ENCODE measurements around the gene DTNBP1. TPM values are rescaled to one million over a fixed set of nuclear protein-coding genes. Genes with fewer than 3 reads are reported as not detected.

DTNBP1 gene
- total and polyA plus RNA-seq, 2 donors (not counting 1 experiment from before 2014, with no cell fraction given), result 9.9 to 13.6 TPM

- Histone ChIP-seq H3K9ac (ENCODE audit: insufficient read depth, low read length) (no peak overlapping the region), H3K4me2 (ENCODE audit: extremely low read depth, insufficient read depth, low read length) (no peak overlapping the region), H3K4me3 (replicated peaks in 1 of 4; ENCODE audit: control extremely low read depth in 1 of 4, insufficient read depth in 1 of 4, low read depth in 3 of 4, low read length in 4 of 4) (no peak overlapping the region), H3K4me1 (ENCODE audit: control insufficient read depth, extremely low read depth, insufficient read depth, low read length) (no peaks in the 10 kb centered on the region), H4K20me1 (ENCODE audit: control insufficient read depth, extremely low read depth, insufficient read depth, low read length) (no peaks in the 10 kb centered on the region), H2AFZ (ENCODE audit: low read length) (no peak overlapping the region), H3K36me3 (ENCODE audit: control insufficient read depth, insufficient read depth, low read length) (peaks cover 17% of the 10 kb centered on the region), H3K79me2 (ENCODE audit: control insufficient read depth, insufficient read depth, low read length) (no peaks in the 10 kb centered on the region), H3K27ac (ENCODE audit: insufficient read depth, low read length) (no peak overlapping the region), H3K9me3 (ENCODE audit: control insufficient read depth, insufficient read depth, low read depth, low read length) (no peaks in the 10 kb centered on the region), H3K27me3 (ENCODE audit: control insufficient read depth, insufficient read depth, low read length) (no peaks in the 10 kb centered on the region)
- no peak for DNase-seq (ENCODE audit: low read depth in 2 of 2)
- TF ChIP-seq EZH2 (IDR thresholded peaks at IDR 0.05; ENCODE audit: low read length, missing control alignments), result no peak
- no peak for TF ChIP-seq CTCF (conservative IDR thresholded peaks at IDR 0.05 in 1 of 2, IDR thresholded peaks at IDR 0.05 in 1 of 2; ENCODE audit: low read depth in 1 of 2, low read length in 2 of 2)
These were observed 146.4 kb downstream of the DTNBP1 start for GRCh38 chr6:15516378-15516777.

- DNase-seq (ENCODE audit: low read depth in 2 of 2), result no peak
- H3K36me3 ChIP-seq (ENCODE audit: control insufficient read depth, insufficient read depth, low read length), result peaks cover 17% of the 10 kb centered on the region
- TF ChIP-seq EZH2 (IDR thresholded peaks at IDR 0.05; ENCODE audit: low read length, missing control alignments), result no peak
- TF ChIP-seq CTCF (conservative IDR thresholded peaks at IDR 0.05 in 1 of 2, IDR thresholded peaks at IDR 0.05 in 1 of 2; ENCODE audit: low read depth in 1 of 2, low read length in 2 of 2), result no peak
These were observed 147.0 kb downstream of the DTNBP1 start for GRCh38 chr6:15515660-15516375.

DNA sequence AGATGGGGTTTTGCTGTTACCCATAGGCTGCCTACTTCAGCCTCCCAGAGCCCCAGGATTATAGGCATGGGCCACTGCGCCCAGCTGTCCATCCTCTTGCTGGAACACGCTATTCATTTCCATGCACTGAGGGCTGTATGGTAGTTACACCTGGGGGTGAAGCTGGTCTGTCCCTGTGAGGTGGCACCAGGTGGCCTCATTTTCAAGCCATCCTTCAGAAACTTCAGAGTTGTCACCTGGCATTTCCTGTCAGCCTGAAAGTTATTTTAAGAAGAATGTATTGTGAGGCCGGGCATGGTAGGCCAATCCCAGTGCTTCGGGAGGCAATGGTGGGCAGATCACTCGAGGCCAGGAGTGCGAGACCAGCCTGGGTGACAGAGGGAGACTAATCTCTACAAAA, 147.6 kb downstream of the DTNBP1 start:
- no peak overlapping the region for H2AFZ ChIP-seq (ENCODE audit: low read length)
- no peaks in the 10 kb centered on the region for H3K27me3 ChIP-seq (ENCODE audit: control insufficient read depth, insufficient read depth, low read length)
- H3K9me3 ChIP-seq (ENCODE audit: control insufficient read depth, insufficient read depth, low read depth, low read length), result no peaks in the 10 kb centered on the region
- H3K9ac ChIP-seq (ENCODE audit: insufficient read depth, low read length), result no peak overlapping the region
- DNase-seq (ENCODE audit: low read depth in 2 of 2), result no peak
- H4K20me1 ChIP-seq (ENCODE audit: control insufficient read depth, extremely low read depth, insufficient read depth, low read length), result no peaks in the 10 kb centered on the region
- H3K4me3 ChIP-seq (replicated peaks in 1 of 4; ENCODE audit: control extremely low read depth in 1 of 4, insufficient read depth in 1 of 4, low read depth in 3 of 4, low read length in 4 of 4), result no peak overlapping the region
- H3K36me3 ChIP-seq (ENCODE audit: control insufficient read depth, insufficient read depth, low read length), result peaks cover 17% of the 10 kb centered on the region
- no peak overlapping the region for H3K4me2 ChIP-seq (ENCODE audit: extremely low read depth, insufficient read depth, low read length)
- H3K27ac ChIP-seq (ENCODE audit: insufficient read depth, low read length), result no peak overlapping the region
- TF ChIP-seq EZH2 (IDR thresholded peaks at IDR 0.05; ENCODE audit: low read length, missing control alignments) (no peak), CTCF (conservative IDR thresholded peaks at IDR 0.05 in 1 of 2, IDR thresholded peaks at IDR 0.05 in 1 of 2; ENCODE audit: low read depth in 1 of 2, low read length in 2 of 2) (no peak)
- H3K79me2 ChIP-seq (ENCODE audit: control insufficient read depth, insufficient read depth, low read length), result no peaks in the 10 kb centered on the region
- H3K4me1 ChIP-seq (ENCODE audit: control insufficient read depth, extremely low read depth, insufficient read depth, low read length), result no peaks in the 10 kb centered on the region

More at GRCh38 chr6:15515660-15516375, 147.0 kb downstream of the DTNBP1 start:
- Histone ChIP-seq H3K4me1 (ENCODE audit: control insufficient read depth, extremely low read depth, insufficient read depth, low read length) (no peaks in the 10 kb centered on the region), H3K27me3 (ENCODE audit: control insufficient read depth, insufficient read depth, low read length) (no peaks in the 10 kb centered on the region), H3K4me3 (replicated peaks in 1 of 4; ENCODE audit: control extremely low read depth in 1 of 4, insufficient read depth in 1 of 4, low read depth in 3 of 4, low read length in 4 of 4) (no peak overlapping the region), H3K9ac (ENCODE audit: insufficient read depth, low read length) (no peak overlapping the region), H2AFZ (ENCODE audit: low read length) (no peak overlapping the region), H3K4me2 (ENCODE audit: extremely low read depth, insufficient read depth, low read length) (no peak overlapping the region), H3K27ac (ENCODE audit: insufficient read depth, low read length) (no peak overlapping the region), H3K79me2 (ENCODE audit: control insufficient read depth, insufficient read depth, low read length) (no peaks in the 10 kb centered on the region), H3K9me3 (ENCODE audit: control insufficient read depth, insufficient read depth, low read depth, low read length) (no peaks in the 10 kb centered on the region), H4K20me1 (ENCODE audit: control insufficient read depth, extremely low read depth, insufficient read depth, low read length) (no peaks in the 10 kb centered on the region)
